Spleen (tissue), 11 donors: ENCODE results near the gene WDR7. TPM values are rescaled to one million over a fixed set of nuclear protein-coding genes. Genes with fewer than 3 reads are reported as not detected.

Experiments used
- DNase-seq: peaks from one replicate; pipeline ENCODE4 v3.0.0-alpha.2; 2020
- H3K27ac ChIP-seq, 8 donors: fragments of 200-600 bp; sonication (generic) in 7 of 8; 1 replicate in 4 of 8; 2 replicates in 4 of 8; pipeline versions ENCODE4 v1.5.0 to v1.8.0; 2016 to 2021; ENCODE audit warnings: inconsistent platforms in 4 of 8, mild to moderate bottlenecking in 4 of 8, moderate library complexity in 1 of 8
- H3K27me3 ChIP-seq, 7 donors: fragments of 200-600 bp; sonication (generic) in 6 of 7; replicated peaks in 1 of 7; 1 replicate in 4 of 7; 2 replicates in 3 of 7; pipeline versions ENCODE4 v1.5.0 to v1.8.0; 2016 to 2021; ENCODE audit warnings: inconsistent platforms in 3 of 7, mild to moderate bottlenecking in 1 of 7
- H3K36me3 ChIP-seq, 6 donors: fragments of 200-600 bp; sonication (generic) in 5 of 6; 1 replicate in 4 of 6; 2 replicates in 2 of 6; pipeline versions ENCODE4 v1.5.0 to v1.8.0; 2016 to 2021; ENCODE audit warnings: inconsistent platforms in 2 of 6
- H3K4me1 ChIP-seq, 6 donors: fragments of 200-600 bp; sonication (generic) in 5 of 6; 1 replicate in 3 of 6; 2 replicates in 3 of 6; pipeline versions ENCODE4 v1.5.0 to v1.8.0; 2016 to 2021; ENCODE audit warnings: inconsistent platforms in 3 of 6
- H3K4me3 ChIP-seq, 8 donors: fragments of 200-600 bp; sonication (generic) in 7 of 8; 1 replicate in 4 of 8; 2 replicates in 4 of 8; pipeline versions ENCODE4 v1.5.0 to v1.8.0; 2016 to 2021; ENCODE audit warnings: inconsistent platforms in 4 of 8, mild to moderate bottlenecking in 4 of 8, moderate library complexity in 2 of 8
- H3K9me3 ChIP-seq, 8 donors: fragments of 200-600 bp; sonication (generic) in 7 of 8; 1 replicate in 4 of 8; 2 replicates in 4 of 8; pipeline versions ENCODE4 v1.5.0 to v1.8.0; 2016 to 2021; ENCODE audit warnings: inconsistent platforms in 4 of 8
- CTCF ChIP-seq, 11 experiments: fragments of 200-600 bp in 7 of 11; fragments of 450-650 bp in 4 of 11; sonication (generic) in 4 of 11; IDR thresholded peaks in 8 of 11; conservative IDR thresholded peaks in 3 of 11; 1 replicate in 7 of 11; 2 replicates in 4 of 11; pipeline versions ENCODE4 v1.4.0 to v1.8.0; 2016 to 2021; ENCODE audit warnings: antibody characterized with exemption in 11 of 11, inconsistent platforms in 4 of 11, mild to moderate bottlenecking in 1 of 11
- POLR2A ChIP-seq, 3 donors: fragments of 450-650 bp; IDR thresholded peaks; one replicate each; pipeline ENCODE4 v1.5.1; 2017; ENCODE audit warnings: antibody characterized with exemption in 3 of 3, mild to moderate bottlenecking in 1 of 3
- POLR2AphosphoS5 ChIP-seq, 3 donors: sonication (generic); formaldehyde crosslinking; IDR thresholded peaks; one replicate each; pipeline ENCODE4 v1.5.1; 2017; ENCODE audit warnings: antibody characterized with exemption in 3 of 3
- WGBS, 5 donors: extraction: QIAGEN DNeasy Blood & Tissue Kit in 3 of 5; methylation state at CpG; one replicate each; pipeline versions ENCODE4 v1.1.5 to v1.1.7; 2013 to 2018; 5-methylcytosine and 5-hydroxymethylcytosine counted together
- intact Hi-C: fragments of 100-400 bp; cut with DNase I; formaldehyde crosslinking; loops from one replicate; pipeline ENCODE4 v1.15.0; 2023; ENCODE audit warnings: low total_unique reads
- polyA plus RNA-seq, 3 donors: library from polyadenylated mRNA; stranded (reverse); fragments of 200-250 nt; gene quantifications; one replicate each; pipeline ENCODE4 v1.2.1, GENCODE V29; 2013
- total RNA-seq, 7 donors: library from RNA; depleted of rRNA in 3 of 7; stranded (reverse); fragments of >200 nt in 3 of 7; fragmentation: NEBNext Ultra II Directional in 4 of 7; extraction: Animal tissue kit (Norgen Biotek cat#: 25700) in 4 of 7; gene quantifications; one replicate each; pipeline versions ENCODE4 v1.1.0 to v1.2.1, GENCODE V29; 2016 to 2021
- donor health status: healthy with polysubstance abuse.
- donor health status: DM: no; HTN: no; CAD: no; lungs with moderate emphysema.
- donor health status: DM: no; HTN: no; CAD: no.
- donor health status: Bipolar disorder and iron deficiency.
- donor health status: healthy.
- donor health status: DM: no; HTN: no; CAD: no.
- donor health status: DM: yes; HTN: yes; CAD: no.

The WDR7 gene
- total and polyA plus RNA-seq, 10 donors: 2.8 to 55.9 (median 42.8) TPM

GRCh38 chr18:56977771-56978170 is 326.6 kb downstream of the WDR7 start:
- intact Hi-C loops: no loop called here
- 83 to 95% (median 89%) methylated on average over 2 of the region's 2 CpGs for WGBS, 5 donors
- H3K27ac ChIP-seq: no peak overlapping the region
- H3K27me3 ChIP-seq: no peaks in the 10 kb centered on the region
- no peak for DNase-seq
- H3K4me1 ChIP-seq: no peaks in the 10 kb centered on the region
- H3K9me3 ChIP-seq: no peaks in the 10 kb centered on the region
- peaks cover 0 to 14% (median 2%) of the 10 kb centered on the region in 6 donors for H3K36me3 ChIP-seq
- no peak overlapping the region for H3K4me3 ChIP-seq
- TF ChIP-seq CTCF (IDR thresholded peaks at IDR 0.05 in 8 of 11, conservative IDR thresholded peaks at IDR 0.05 in 3 of 11): no peak
- TF ChIP-seq POLR2AphosphoS5 (IDR thresholded peaks at IDR 0.05): no peak
- TF ChIP-seq POLR2A (IDR thresholded peaks at IDR 0.05): no peak

- 84 to 97% (median 87%) methylated on average over 3 of the region's 3 CpGs for WGBS, 5 donors
These were observed 329.0 kb downstream of the WDR7 start for GRCh38 chr18:56980151-56980550.

DNA sequence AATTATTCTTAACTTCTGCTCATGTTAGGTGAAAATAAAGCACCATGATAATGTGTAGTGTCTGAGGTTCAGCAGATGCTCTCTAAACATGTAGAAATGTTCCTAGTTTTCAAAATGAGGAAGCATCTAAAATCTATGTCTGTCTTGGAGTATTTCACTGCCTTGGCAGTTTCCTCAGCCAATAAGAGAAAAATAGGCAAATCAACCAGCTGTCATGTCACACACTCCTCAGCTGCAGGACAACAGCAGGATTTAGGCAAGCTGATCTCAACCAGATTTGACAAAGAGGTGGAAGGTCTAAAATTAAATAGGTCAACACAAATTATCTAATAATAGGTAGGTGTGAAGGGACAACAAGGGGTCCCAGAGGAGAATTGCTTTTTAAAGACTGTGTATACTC is 331.6 kb downstream of the WDR7 start:
- DNase-seq: no peak
- no peak for TF ChIP-seq POLR2AphosphoS5 (IDR thresholded peaks at IDR 0.05)
- no peak for TF ChIP-seq POLR2A (IDR thresholded peaks at IDR 0.05)
- no peak for TF ChIP-seq CTCF (IDR thresholded peaks at IDR 0.05 in 8 of 11, conservative IDR thresholded peaks at IDR 0.05 in 3 of 11)

More at GRCh38 chr18:56980151-56980550, 329.0 kb downstream of the WDR7 start:
- H3K27me3 ChIP-seq: no peaks in the 10 kb centered on the region
- no peak overlapping the region for H3K27ac ChIP-seq
- DNase-seq: no peak
- H3K4me1 ChIP-seq: no peaks in the 10 kb centered on the region
- H3K4me3 ChIP-seq: no peak overlapping the region
- no peak for TF ChIP-seq CTCF (IDR thresholded peaks at IDR 0.05 in 8 of 11, conservative IDR thresholded peaks at IDR 0.05 in 3 of 11)
- TF ChIP-seq POLR2AphosphoS5 (IDR thresholded peaks at IDR 0.05): no peak
- no peak for TF ChIP-seq POLR2A (IDR thresholded peaks at IDR 0.05)
- intact Hi-C loops: no loop called here
- peaks cover 0 to 11% (median 0%) of the 10 kb centered on the region in 6 donors for H3K36me3 ChIP-seq
- H3K9me3 ChIP-seq: no peaks in the 10 kb centered on the region

GRCh38 chr18:56983275-56983992 is 332.3 kb downstream of the WDR7 start:
- H3K27ac ChIP-seq: no peak overlapping the region
- H3K27me3 ChIP-seq: no peaks in the 10 kb centered on the region
- intact Hi-C loops: no loop called here
- WGBS, 5 donors: 83 to 98% (median 92%) methylated on average over 1 of the region's 1 CpG
- H3K9me3 ChIP-seq: no peaks in the 10 kb centered on the region
- no peaks in the 10 kb centered on the region for H3K36me3 ChIP-seq
- H3K4me1 ChIP-seq: no peaks in the 10 kb centered on the region
- DNase-seq: no peak
- no peak for TF ChIP-seq POLR2A (IDR thresholded peaks at IDR 0.05)
- H3K4me3 ChIP-seq: no peak overlapping the region

More for the DNA sequence above, 331.6 kb downstream of the WDR7 start:
- Histone ChIP-seq H3K4me1 (no peaks in the 10 kb centered on the region), H3K4me3 (no peak overlapping the region), H3K9me3 (no peaks in the 10 kb centered on the region), H3K27ac (no peak overlapping the region), H3K27me3 (no peaks in the 10 kb centered on the region), H3K36me3 (no peaks in the 10 kb centered on the region)
- intact Hi-C loops: no loop called here
